OCI-LY3 (cell line): ENCODE measurements around the gene TTC12.

Experiments used
- H2AFZ ChIP-seq: fragments of 200-600, 300-600 bp; shearing (Covaris generic); 2 replicates; pipeline ENCODE4 v1.6.0; 2014; ENCODE audit warnings: antibody characterized with exemption, low read depth, low read length
- H3K27ac ChIP-seq: fragments of 200-600, 300-600 bp; sonication (generic); 2 replicates; pipeline ENCODE4 v1.5.1; 2014; ENCODE audit warnings: mild to moderate bottlenecking, low read length, moderate library complexity, mixed read lengths
- H3K27me3 ChIP-seq: fragments of 200-600, 300-600 bp; sonication (generic); 2 replicates; pipeline ENCODE4 v1.6.1; 2014; ENCODE audit warnings: low read depth, low read length, mixed read lengths
- H3K36me3 ChIP-seq: fragments of 200-600, 300-600 bp; sonication (generic); replicated peaks from 2 replicates; pipeline ENCODE3; 2014; ENCODE audit warnings: low read depth, low read length, mixed read lengths
- H3K4me1 ChIP-seq: fragments of 300-600, 200-600 bp; sonication (generic); 2 replicates; pipeline ENCODE4 v1.6.1; 2014; ENCODE audit warnings: low read length, mixed read lengths
- H3K4me2 ChIP-seq: fragments of 200-600, 300-600 bp; sonication (generic); 2 replicates; pipeline ENCODE4 v1.6.1; 2014; ENCODE audit warnings: low read length, mixed read lengths
- H3K4me3 ChIP-seq: fragments of 300-600, 200-600 bp; sonication (generic); 2 replicates; pipeline ENCODE4 v1.5.1; 2014; ENCODE audit warnings: antibody characterized with exemption, mild to moderate bottlenecking, low read length, moderate library complexity
- H3K79me2 ChIP-seq: fragments of 300-600, 200-600 bp; shearing (Covaris generic); 2 replicates; pipeline ENCODE4 v1.6.1; 2014; ENCODE audit warnings: mild to moderate bottlenecking, low read length, mixed read lengths
- H3K9ac ChIP-seq: fragments of 300-600, 200-600 bp; shearing (Covaris generic); 2 replicates; pipeline ENCODE4 v1.6.0; 2014; ENCODE audit warnings: mild to moderate bottlenecking, low read length, moderate library complexity
- H3K9me3 ChIP-seq: fragments of 200-600, 300-600 bp; shearing (Covaris generic); 2 replicates; pipeline ENCODE4 v1.6.1; 2014; ENCODE audit warnings: low read length, mixed read lengths; ENCODE audit not compliant: insufficient read depth
- H4K20me1 ChIP-seq: fragments of 200-600, 300-600 bp; sonication (generic); 2 replicates; pipeline ENCODE4 v1.6.1; 2016; ENCODE audit warnings: low read length, mixed read lengths; ENCODE audit not compliant: insufficient read depth
- EZH2phosphoT487 ChIP-seq: fragments of 200-600 bp; shearing (Covaris generic); IDR thresholded peaks from 2 replicates; pipeline ENCODE4 v1.6.1; 2018; ENCODE audit warnings: antibody characterized with exemption, mixed run types, low read depth
- TF ChIP-seq, protein P1 (sequence below): fragments of 200-600, 300-600 bp; sonication (generic); IDR thresholded peaks from 2 replicates; pipeline ENCODE4 v1.5.1; 2014; ENCODE audit warnings: antibody characterized with exemption, low read length, low read depth

The TTC12 gene

DNA sequence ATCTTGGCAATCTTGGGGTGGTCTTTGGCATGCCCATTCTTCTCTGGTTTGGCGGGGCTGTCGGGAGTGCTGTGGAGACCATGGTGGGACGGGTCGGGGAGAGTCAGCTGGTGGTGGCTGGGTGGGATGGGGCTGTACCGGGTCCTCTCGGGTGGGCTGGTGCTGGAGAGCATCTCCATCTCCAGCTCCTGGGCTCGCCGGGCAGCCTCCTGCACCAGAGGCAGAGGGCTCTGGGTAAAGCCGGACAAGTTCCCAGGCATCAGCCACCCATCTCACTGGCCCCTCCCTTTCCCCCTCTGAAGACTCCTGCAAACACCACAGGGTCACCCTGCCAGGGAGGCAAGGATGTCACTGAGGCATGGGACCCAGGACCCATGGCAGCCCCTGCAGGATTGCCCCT lies 98.3 kb downstream of the TTC12 start:
- Histone ChIP-seq H3K4me2 (no peak overlapping the region), H2AFZ (no peak overlapping the region), H4K20me1 (no peaks in the 10 kb centered on the region), H3K4me3 (no peak overlapping the region), H3K36me3 (no peaks in the 10 kb centered on the region), H3K9me3 (no peaks in the 10 kb centered on the region), H3K4me1 (no peaks in the 10 kb centered on the region), H3K79me2 (no peaks in the 10 kb centered on the region), H3K9ac (no peak overlapping the region), H3K27me3 (0 out of 2 replicates have a peak, but pooled peaks cover 8% of the 10 kb centered on the region), H3K27ac (no peak overlapping the region)
- TF ChIP-seq EZH2phosphoT487 = no peak
- TF ChIP-seq, protein P1, sequence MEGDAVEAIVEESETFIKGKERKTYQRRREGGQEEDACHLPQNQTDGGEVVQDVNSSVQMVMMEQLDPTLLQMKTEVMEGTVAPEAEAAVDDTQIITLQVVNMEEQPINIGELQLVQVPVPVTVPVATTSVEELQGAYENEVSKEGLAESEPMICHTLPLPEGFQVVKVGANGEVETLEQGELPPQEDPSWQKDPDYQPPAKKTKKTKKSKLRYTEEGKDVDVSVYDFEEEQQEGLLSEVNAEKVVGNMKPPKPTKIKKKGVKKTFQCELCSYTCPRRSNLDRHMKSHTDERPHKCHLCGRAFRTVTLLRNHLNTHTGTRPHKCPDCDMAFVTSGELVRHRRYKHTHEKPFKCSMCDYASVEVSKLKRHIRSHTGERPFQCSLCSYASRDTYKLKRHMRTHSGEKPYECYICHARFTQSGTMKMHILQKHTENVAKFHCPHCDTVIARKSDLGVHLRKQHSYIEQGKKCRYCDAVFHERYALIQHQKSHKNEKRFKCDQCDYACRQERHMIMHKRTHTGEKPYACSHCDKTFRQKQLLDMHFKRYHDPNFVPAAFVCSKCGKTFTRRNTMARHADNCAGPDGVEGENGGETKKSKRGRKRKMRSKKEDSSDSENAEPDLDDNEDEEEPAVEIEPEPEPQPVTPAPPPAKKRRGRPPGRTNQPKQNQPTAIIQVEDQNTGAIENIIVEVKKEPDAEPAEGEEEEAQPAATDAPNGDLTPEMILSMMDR = no peak

- Histone ChIP-seq H3K4me1 (no peaks in the 10 kb centered on the region), H3K9ac (no peak overlapping the region), H3K4me2 (no peak overlapping the region), H3K79me2 (no peaks in the 10 kb centered on the region), H3K27me3 (0 out of 2 replicates have a peak, but pooled peaks cover 8% of the 10 kb centered on the region), H3K36me3 (no peaks in the 10 kb centered on the region), H2AFZ (no peak overlapping the region), H3K4me3 (no peak overlapping the region), H3K9me3 (no peaks in the 10 kb centered on the region), H3K27ac (no peak overlapping the region), H4K20me1 (no peaks in the 10 kb centered on the region)
- TF ChIP-seq, protein P1 = no peak
- no peak for TF ChIP-seq EZH2phosphoT487
These were observed 101.0 kb downstream of the TTC12 start for GRCh38 chr11:113415343-113415742.
